Adrenal gland (tissue), 12 donors: ENCODE results near the gene GPR161. TPM values are rescaled to one million over a fixed set of nuclear protein-coding genes. Genes with fewer than 3 reads are reported as not detected.

ENCODE experiments used
- DNase-seq, 7 donors: peaks; one replicate each; pipeline ENCODE4 v3.0.0-alpha.2; 2019 to 2020
- H3K27ac ChIP-seq, 5 donors: fragments of 200-600 bp; sonication (generic) in 4 of 5; 1 replicate in 3 of 5; 2 replicates in 2 of 5; pipeline versions ENCODE4 v1.5.1 to v1.8.0; 2016 to 2020; ENCODE audit warnings: mild to moderate bottlenecking in 1 of 5
- H3K27me3 ChIP-seq: fragments of 200-600 bp; 2 replicates; pipeline ENCODE4 v1.8.0; 2021
- H3K36me3 ChIP-seq, 2 donors: fragments of 200-600 bp; replicated peaks in 1 of 2; 1 replicate in 1 of 2; 2 replicates in 1 of 2; pipeline versions ENCODE4 v1.5.1 to v1.8.0; 2018 to 2022
- H3K4me1 ChIP-seq, 2 donors: fragments of 200-600 bp; replicated peaks in 1 of 2; 1 replicate in 1 of 2; 2 replicates in 1 of 2; pipeline versions ENCODE4 v1.5.1 to v1.8.0; 2018 to 2021
- H3K4me3 ChIP-seq, 4 donors: fragments of 200-600 bp; sonication (generic) in 3 of 4; one replicate each; pipeline ENCODE4 v1.5.1; 2016 to 2018
- H3K9me3 ChIP-seq, 3 donors: fragments of 200-600 bp; sonication (generic) in 1 of 3; replicated peaks in 1 of 3; 1 replicate in 2 of 3; 2 replicates in 1 of 3; pipeline versions ENCODE4 v1.5.1 to v1.8.0; 2016 to 2021
- POLR2A ChIP-seq, 2 donors: fragments of 450-650 bp; IDR thresholded peaks; one replicate each; pipeline ENCODE4 v1.6.1; 2017; ENCODE audit warnings: antibody characterized with exemption in 2 of 2, mild to moderate bottlenecking in 2 of 2, moderate library complexity in 1 of 2
- WGBS, 4 donors: extraction: QIAGEN DNeasy Blood & Tissue Kit in 2 of 4; methylation state at CpG; one replicate each; pipeline versions ENCODE4 v1.1.5 to v1.1.7; 2013 to 2017; 5-methylcytosine and 5-hydroxymethylcytosine counted together
- intact Hi-C, 2 donors: fragments of 100-400 bp; cut with DNase I; formaldehyde crosslinking; loops; one replicate each; pipeline versions ENCODE4 v1.14.1 to v1.15.0; 2022 to 2023
- polyA plus RNA-seq, 3 donors: library from polyadenylated mRNA; stranded (reverse); fragments of 200-250 nt in 2 of 3; fragments of 350-450 nt in 1 of 3; fragmentation: Illumina TruSeq in 1 of 3; extraction: RNeasy Lipid Tissue Mini Kit (QIAGEN cat#74804) in 1 of 3; gene quantifications; one replicate each; pipeline ENCODE4 v1.2.3, GENCODE V29; 2013 to 2014
- total RNA-seq, 9 donors: library from RNA; depleted of rRNA in 4 of 9; stranded (reverse); fragments of >200 nt in 4 of 9; fragments of 120-200 nt in 1 of 9; fragmentation: NEBNext Ultra II Directional in 1 of 9; extraction: Animal tissue kit (Norgen Biotek cat#: 25700) in 1 of 9; gene quantifications; one replicate each; pipeline versions ENCODE4 v1.1.0 to v1.2.4, GENCODE V29; 2013 to 2023
- TF ChIP-seq, protein P1 (sequence below), 6 experiments: fragments of 450-650 bp in 4 of 6; fragments of 200-600 bp in 2 of 6; sonication (generic) in 1 of 6; IDR thresholded peaks; 1 replicate in 5 of 6; 2 replicates in 1 of 6; pipeline versions ENCODE4 v1.5.1 to v1.8.0; 2016 to 2021; ENCODE audit warnings: antibody characterized with exemption in 6 of 6, mild to moderate bottlenecking in 2 of 6, moderate library complexity in 1 of 6
- donor health status: healthy with polysubstance abuse.
- donor health status: Bipolar disorder and iron deficiency.
- donor health status: DM: yes; HTN: yes; CAD: no.
- donor health status: DM: no; HTN: no; CAD: no.
- donor health status: DM: no; HTN: no; CAD: no.
- donor health status: DM: yes; HTN: yes; CAD: no.

GPR161 gene
- total and polyA plus RNA-seq, 12 donors, result 0.75 to 4.8 (median 2.9) TPM

DNA sequence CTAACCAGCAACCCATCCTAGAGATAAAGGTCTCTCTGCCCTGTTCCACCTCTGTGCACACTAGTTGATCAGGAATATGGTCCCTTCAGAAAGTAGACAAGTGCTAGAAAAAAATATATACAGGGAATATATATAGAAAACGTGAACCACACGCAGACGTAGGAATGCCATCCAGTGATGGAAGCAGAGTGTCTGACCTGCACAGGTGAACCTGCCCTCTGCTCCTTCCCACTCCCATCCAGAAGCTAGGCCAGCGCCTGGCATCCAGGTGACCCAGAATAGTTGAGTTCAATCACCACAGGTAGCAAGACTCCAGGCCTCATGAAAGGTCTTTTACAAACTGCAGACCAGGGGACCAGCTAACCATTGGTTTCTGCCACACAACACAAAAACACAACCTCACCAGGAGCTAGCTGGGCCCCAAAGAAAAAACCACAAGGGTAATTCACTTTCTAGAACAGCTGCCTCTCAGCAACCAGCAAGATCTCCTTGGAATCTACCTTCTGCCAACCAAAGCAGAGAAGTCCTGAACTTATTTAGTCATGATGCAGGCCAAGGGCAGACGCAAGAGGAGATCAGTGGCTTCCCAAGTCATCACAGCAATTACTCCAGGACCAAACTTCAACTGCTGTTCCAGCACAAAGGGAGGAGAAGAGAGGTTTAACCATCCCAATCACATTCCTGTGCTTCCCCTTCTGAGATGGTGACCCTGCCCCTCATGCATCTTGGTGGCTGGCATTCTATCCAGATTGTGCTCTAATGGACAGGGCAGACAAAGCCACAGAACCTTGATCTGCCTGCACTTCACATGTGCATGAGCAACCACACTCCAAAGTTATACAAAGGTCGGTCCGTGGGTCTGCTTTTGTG is 53.0 kb downstream of the GPR161 start:
- WGBS, 4 donors, result 87 to 90% (median 89%) methylated on average over 6 to 7 of the region's 7 CpGs
- H3K36me3 ChIP-seq, result no peaks in the 10 kb centered on the region
- no peak for DNase-seq
- H3K4me3 ChIP-seq, result no peak overlapping the region
- H3K27ac ChIP-seq, result peak overlapping the region in 2 of 5 donors; percentile 49 to 51
- H3K9me3 ChIP-seq, result no peaks in the 10 kb centered on the region
- peaks cover 3 to 46% of the 10 kb centered on the region in 2 donors for H3K4me1 ChIP-seq
- TF ChIP-seq, protein P1, sequence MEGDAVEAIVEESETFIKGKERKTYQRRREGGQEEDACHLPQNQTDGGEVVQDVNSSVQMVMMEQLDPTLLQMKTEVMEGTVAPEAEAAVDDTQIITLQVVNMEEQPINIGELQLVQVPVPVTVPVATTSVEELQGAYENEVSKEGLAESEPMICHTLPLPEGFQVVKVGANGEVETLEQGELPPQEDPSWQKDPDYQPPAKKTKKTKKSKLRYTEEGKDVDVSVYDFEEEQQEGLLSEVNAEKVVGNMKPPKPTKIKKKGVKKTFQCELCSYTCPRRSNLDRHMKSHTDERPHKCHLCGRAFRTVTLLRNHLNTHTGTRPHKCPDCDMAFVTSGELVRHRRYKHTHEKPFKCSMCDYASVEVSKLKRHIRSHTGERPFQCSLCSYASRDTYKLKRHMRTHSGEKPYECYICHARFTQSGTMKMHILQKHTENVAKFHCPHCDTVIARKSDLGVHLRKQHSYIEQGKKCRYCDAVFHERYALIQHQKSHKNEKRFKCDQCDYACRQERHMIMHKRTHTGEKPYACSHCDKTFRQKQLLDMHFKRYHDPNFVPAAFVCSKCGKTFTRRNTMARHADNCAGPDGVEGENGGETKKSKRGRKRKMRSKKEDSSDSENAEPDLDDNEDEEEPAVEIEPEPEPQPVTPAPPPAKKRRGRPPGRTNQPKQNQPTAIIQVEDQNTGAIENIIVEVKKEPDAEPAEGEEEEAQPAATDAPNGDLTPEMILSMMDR (IDR thresholded peaks at IDR 0.05), result no peak
- no peak for TF ChIP-seq POLR2A (IDR thresholded peaks at IDR 0.05)
- intact Hi-C loops, result loop anchor here in 1 of 2 donors (10.0 kb wide), 2 partner anchors 61 to 359 kb away; partner anchors contain the start of gene MPZL1
- H3K27me3 ChIP-seq, result no peaks in the 10 kb centered on the region

DNA sequence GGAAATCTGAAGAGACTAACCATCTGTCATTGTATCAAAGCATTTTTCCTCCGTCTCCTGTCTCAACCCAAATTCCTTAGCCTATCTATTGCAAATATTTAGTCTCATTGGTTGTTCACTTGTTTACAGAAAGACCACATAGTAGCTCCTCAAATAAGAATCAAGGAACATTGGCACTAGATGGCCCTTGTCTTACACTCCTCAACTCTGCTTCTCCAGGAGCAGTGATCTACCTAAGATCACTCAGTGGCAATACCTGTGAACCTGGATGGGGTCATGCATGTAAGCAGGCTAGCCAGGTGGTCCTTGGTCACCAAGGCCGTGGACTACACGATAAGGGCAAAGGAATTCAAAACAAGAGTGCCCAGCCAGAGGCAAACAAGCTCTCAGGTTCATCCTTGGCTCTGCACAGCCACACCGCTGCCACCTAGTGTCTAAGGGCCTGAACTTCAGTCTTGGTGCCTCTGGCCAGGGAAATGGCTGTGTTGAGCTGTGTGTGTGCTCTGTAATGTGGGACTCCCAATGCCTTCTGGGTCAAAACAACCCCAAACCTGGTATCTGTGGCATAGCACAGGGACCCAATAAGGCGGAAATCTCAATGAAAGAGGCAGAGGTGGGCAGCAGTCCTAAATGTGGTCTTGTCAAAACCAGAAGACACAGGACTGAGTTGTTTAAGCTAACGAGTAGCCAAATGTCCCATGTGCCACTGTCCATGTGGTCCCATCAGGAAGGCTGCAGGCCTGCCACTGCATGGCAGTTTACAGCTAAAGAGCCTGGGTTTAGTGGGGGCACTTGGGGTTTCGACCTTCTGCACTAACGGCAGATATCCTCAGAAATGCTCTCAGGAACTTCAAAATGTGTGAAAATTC is 54.5 kb downstream of the GPR161 start:
- DNase-seq, result peak; percentile 76 to 94 (median 84)
- peaks cover 3 to 46% of the 10 kb centered on the region in 2 donors for H3K4me1 ChIP-seq
- H3K36me3 ChIP-seq, result peaks cover 0 to 5% of the 10 kb centered on the region in 2 donors
- no peak overlapping the region for H3K4me3 ChIP-seq
- no peaks in the 10 kb centered on the region for H3K9me3 ChIP-seq
- peak overlapping the region in 3 of 5 donors; percentile 11 to 84 (median 59) for H3K27ac ChIP-seq
- WGBS, 4 donors, result 50 to 54% (median 51%) methylated on average over 8 of the region's 8 CpGs
- H3K27me3 ChIP-seq, result no peaks in the 10 kb centered on the region
- intact Hi-C loops, result loop anchor here in 1 of 2 donors (10.0 kb wide), 2 partner anchors 63 to 357 kb away; partner anchors contain the start of gene MPZL1
- TF ChIP-seq, protein P1 (IDR thresholded peaks at IDR 0.05), result peak; percentile 73 to 89 (median 88)
- no peak for TF ChIP-seq POLR2A (IDR thresholded peaks at IDR 0.05)

DNA sequence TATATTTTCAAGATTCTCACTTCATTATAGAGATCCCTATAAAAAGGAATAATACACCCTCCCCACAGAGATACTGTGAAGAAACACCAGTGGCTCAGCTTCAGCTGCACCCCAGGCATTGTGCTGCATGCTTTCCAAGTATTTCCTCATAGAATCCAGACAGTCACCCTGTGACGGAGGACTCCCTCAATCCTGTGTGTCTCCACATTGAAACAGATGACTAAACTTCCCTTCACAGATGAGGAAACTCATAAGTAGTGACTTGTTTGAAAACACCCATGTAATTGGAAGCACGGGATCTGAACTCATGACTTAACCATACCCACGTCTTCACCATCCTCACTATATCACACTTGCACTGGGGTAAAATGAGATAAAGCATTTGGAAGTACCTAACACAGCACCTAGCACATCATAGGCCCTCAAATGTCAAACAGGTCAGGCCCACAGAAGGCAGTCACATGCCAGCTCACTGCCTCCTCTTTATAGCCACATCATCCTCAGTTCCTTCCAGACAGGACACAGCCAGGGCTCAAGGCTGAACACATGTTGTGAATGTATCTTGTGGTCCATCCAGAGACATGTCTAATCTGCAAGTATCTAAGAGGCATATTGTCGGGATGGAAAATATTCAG is 55.2 kb downstream of the GPR161 start:
- TF ChIP-seq POLR2A (IDR thresholded peaks at IDR 0.05), result no peak
- TF ChIP-seq, protein P1 (IDR thresholded peaks at IDR 0.05), result no peak
- DNase-seq, result peak in 3 of 7 donors; percentile 20 to 54 (median 47)
- Histone ChIP-seq H3K9me3 (no peaks in the 10 kb centered on the region), H3K4me1 (peaks cover 3 to 46% of the 10 kb centered on the region in 2 donors), H3K27ac (peak overlapping the region in 3 of 5 donors; percentile 41 to 84 (median 59)), H3K4me3 (no peak overlapping the region), H3K36me3 (peaks cover 0 to 5% of the 10 kb centered on the region in 2 donors), H3K27me3 (no peaks in the 10 kb centered on the region)
- intact Hi-C loops, result loop anchor here in 1 of 2 donors (10.0 kb wide), 2 partner anchors 63 to 357 kb away; partner anchors contain the start of gene MPZL1
- WGBS, 4 donors, result 61 to 79% (median 74%) methylated on average over 4 of the region's 4 CpGs
